GM19240 (cell line): ENCODE results near the gene ABCC9.

ENCODE experiments used
- DNase-seq: peaks from one replicate; pipeline ENCODE4 v3.0.0; 2011; ENCODE audit warnings: low spot score; ENCODE audit not compliant: insufficient read length

Gene ABCC9

DNA sequence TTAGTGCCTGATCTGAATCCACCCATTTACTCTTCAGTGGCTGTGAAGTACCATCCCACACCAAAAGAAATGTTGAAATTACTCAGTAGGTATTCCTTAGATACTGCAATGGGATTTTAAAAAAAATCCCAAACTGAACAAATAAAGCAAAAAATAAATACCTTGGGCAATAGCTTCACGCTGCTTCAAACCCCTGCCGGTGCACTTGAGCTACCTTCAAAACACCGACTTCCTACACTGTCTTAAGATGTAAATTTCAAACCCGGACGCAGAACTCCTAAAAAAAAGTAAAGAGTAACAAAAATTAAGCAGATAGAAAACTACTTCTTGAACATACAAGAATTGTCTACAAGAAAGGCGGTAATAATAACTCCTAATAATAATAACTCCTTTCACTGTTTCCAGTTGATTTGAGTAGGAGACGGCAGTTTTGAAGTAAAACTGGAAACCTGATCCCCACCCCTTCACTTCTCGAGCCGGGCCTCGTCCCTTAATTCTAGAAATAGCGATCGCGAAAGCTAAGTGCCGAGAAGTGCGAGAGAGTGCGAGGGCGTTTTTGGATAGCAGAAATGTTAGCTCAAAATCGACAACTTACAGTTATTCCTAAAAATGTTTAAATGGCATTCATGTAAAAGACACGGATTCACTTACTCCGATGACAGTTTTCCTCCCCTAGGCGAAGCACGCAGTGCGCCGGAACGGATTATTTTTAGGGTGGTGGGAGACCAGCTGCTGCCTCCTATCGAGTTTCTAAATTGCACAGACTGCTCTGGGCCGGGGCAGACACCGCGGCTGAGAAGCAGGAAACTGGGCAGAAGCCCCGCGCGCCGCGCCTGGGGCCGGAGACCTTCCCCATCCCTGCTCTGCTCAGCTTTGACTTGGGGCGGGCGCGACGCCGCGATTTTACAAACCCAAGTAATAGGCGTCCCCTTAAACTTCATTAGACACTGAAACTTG is at the start of gene ABCC9:
ABCC9 (minus strand) TSS at position 878 of the 957 bp plus-strand sequence. CDS start 4,752 bp downstream, outside the sequence.
- DNase-seq, result no peak

DNA sequence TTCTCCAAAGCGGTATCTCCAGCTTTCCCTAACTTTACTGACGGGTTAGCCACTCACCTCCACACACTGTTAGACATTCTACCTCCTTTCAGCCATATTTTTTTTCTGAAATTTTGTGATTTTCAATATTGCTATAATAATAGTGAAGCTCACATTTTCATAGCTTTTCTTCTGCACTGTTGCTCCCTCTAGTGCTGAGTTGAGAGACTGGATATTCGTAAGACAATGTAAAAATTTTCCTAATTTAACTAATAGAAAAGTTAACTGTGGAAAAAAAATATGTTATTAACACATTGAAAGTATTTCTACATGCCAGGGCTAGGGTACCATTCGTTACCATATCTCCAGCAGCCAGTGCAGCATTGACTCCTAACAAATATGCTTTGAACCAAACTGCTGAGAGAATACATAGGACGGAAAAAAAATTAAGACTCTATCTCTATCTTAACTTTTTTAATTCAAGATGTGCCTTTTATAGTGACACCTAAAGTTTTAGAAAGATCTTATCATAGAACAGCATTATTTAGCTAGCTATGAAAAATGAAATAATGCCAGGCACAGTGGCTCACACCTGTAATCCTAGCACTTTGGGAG is 48.7 kb upstream of the ABCC9 start:
- DNase-seq, result no peak

DNA sequence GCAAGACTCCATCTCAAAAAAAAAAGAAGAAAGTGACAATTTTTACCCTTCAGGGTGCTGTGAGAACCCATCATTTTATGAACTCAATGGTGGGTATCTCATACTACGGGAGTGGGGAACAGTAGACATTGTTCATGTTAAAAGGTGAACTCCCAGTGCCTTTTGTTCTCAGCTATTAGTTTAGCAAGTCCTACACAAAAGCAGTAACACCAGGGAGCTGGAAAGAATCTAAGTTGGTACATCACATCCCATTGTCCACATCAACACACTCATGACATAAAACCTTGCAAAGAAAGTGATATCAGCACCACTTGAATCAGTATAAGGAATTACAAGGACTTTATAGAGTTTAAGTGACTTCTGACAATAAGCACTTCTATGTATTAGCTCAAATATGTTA is 47.4 kb upstream of the ABCC9 start:
- DNase-seq, result no peak

DNA sequence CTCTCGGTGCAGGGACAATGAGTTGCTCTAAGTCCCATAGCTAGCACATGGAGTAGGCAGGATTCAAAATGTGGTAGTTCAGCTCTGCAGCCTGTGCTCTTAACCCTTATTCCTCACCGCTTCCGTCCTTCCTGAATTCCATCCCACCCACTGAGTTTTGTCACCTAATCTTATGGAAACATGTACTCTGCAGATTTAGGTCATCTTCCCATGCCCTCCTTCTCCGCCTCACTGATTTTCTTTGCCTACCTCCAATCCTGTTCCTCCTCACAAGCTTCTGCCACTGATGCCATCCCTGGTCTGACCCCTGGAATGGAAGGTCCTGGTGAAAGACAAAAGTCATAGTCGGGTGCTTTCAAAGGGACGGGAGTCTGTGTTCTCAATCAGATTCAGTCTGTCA is 46.5 kb upstream of the ABCC9 start:
- no peak for DNase-seq

DNA sequence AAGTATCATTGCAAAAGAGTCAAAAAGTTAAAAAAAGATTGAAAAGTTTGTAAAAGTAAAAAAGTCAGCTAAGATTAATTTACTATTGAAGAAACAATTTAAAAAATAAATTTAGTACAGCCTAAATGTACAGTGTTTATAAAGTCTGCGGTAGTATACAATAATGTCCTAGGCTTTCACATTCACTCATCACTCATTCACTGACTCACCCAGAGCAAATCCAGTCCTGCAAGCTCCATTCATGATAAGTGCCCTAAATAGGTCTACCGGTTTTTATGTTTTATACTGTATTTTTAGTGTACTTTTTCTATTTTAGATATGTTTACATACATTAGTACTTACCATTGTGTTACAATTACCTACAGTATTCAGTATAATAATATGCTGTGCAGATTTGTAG is 43.9 kb upstream of the ABCC9 start:
- no peak for DNase-seq

DNA sequence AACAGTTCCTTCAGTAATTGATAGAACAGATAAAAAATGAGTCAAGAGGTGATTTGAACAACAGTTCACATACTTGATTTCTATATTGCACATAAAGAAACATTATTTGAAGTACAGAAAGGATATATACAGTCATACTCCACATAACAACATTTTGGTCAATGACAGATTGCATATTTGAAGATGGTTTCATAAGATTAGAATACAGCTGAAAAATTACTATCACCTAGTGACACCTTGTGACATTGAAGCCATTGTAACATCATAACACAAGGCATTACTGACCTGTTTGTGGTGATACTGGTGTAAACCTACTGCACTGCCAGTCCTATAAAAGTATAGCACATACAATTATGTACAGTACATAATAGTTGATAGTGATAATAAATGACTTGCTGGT is 43.1 kb upstream of the ABCC9 start:
- DNase-seq, result no peak

DNA sequence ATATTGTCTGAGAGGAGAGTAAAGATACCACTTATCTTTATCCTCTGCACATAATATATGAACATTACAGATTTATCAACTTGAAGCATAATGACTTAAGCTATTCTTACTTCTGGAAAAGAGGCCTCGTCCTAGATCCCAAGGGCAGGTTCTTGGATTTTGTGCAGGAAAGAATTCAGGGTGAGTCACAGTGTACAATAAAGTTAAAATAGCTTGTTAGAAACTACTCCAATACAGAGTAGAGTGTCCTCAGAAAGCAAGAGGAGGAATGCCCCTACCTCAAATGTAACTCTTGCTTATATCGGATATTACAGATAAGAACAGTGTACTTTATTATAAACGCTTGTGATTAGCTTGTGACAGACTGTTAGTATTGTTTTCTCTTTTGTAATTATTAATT is 41.9 kb upstream of the ABCC9 start:
- no peak for DNase-seq

DNA sequence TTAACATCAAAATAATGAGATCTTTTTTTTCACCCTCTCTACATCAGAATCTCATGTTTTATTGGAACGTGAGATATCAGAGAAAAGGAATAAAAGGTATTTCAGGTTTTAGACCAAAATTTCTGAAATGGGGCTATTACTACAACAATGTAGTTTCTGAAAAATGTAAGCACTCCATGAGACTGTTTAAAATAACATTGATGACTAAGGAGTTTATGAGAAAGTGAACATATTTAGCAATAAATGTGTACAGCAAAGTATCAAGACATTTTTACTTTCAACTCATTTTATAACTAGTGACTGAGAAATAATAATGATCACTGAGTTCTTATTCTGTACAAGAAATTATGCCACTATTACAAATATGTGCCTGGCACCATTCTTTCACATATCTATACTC is 39.3 kb upstream of the ABCC9 start:
- no peak for DNase-seq

DNA sequence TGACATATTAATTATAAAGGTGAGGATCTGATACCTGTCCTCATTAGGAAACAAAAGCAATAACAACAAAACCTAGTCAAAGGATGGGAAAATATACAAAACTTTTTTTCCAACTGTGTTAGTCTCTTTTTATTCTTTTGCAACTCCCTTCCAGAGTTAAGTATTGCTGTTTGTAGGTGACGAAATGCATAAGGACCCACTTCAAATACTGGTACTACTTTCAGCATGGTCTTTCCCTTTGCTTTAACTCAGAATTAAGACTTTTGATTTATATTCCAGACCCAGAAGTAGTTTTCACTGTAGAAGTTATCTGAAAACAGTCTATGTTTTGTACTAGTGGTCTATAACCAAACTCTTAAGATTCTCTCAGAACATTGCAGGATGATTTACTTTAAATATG is 34.1 kb upstream of the ABCC9 start:
- DNase-seq, result no peak

DNA sequence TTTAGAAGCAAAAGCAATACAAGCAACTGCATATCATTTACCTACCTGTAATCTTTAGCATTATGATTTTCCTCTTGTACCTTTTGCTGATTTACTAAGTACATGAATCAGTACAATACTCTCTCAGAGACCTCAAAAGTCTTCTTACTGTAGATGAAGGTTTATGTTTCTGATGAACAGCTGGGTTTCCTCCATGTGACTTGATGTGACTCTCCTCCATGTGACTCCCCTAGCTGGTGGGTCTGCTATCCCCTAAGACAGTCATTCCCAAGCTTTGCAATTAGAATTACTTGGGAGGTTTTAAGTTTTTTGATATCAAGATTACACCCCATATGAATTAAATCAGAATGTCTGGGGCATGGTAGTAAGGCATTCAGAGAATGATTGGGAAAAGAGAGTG is 32.0 kb upstream of the ABCC9 start:
- DNase-seq, result no peak

DNA sequence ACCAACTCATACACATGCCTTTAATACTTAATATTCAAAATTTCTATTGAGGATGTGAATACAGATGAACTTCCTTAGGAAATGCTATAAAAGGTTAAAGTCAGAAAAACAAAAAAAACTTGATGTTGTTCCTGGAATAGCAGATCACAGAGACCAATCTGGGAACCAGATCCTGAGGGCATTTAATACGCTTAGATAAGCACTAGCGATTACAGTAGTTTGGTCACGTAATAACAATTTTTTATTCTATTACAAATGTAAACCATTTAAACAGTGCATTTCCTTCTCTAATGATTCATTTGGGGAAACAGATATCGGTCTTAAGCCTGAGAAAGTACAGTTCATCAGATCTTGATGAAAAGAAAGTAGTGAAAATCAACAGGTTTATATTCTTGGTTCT is 30.8 kb upstream of the ABCC9 start:
- DNase-seq, result no peak

DNA sequence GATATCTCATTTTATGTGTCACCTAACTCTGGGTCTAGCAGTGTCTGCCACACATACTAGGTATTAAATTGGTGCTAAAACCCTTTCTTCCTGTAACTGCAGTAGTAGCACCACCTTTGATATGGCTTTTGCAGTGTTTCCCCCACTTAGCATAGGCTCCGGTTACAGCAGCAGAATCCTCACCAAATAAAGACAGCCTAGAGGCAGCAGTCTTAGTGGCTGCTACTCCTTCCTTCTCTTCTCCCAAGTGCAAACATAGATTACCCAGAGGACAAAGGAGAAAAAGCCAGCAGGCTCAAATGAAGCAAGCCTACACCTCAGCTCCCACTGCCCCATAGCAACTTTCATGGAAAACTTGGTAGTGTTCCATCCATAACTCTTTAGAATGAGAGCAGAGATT is 30.1 kb upstream of the ABCC9 start:
- DNase-seq, result no peak

DNA sequence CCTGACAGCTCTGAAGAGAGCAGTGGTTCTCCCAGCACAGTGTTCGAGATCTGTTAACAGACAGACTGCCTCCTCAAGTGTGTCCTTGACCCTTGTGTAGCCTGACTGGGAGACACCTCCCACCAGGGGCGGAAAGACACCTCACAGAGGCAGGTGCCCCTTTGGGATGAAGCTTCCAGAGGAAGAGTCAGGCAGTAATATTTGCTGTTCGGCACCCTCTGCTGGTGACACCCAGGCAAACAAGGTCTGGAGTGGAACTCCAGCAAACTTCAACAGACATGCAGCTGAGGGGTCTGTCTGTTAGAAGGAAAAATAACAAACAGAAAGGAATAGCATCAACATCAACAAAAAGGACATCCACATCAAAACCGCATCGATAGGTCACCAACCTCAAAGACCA is 21.6 kb upstream of the ABCC9 start:
- no peak for DNase-seq

DNA sequence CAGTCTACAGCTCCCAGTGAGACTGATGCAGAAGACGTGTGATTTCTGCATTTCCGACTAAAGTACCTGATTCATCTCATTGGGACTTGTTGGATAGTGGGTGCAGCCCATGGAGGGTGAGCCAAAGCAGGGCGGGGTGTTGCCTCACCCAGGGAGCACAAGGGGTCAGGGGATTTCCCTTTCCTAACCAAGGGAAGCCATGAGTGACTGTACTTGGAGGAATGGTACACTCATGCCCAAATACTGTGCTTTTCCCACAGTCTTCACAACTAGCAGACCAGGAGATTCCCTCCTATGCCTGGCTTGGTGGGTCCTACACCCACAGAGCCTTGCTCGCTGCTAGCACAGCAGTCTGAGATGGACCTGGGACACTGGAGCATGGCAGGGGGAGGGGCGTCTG is 21.0 kb upstream of the ABCC9 start:
- no peak for DNase-seq

DNA sequence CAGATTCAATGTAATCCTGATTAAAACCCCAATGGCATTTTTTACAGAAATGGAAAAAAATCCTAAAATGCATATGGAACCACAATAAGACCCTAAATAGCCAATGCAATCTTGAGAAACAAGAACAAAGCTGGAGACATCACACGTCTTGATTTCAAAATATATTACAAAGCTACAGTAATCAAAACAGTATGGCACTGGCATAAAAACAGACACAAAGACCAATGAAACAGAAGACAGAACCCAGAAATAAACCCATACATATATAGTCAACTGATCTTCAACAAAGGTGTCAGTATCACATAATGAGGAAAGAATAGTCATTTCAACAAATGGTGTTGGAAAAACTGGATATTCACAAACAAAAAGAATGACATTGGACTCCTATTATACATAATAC is 9.4 kb upstream of the ABCC9 start:
- DNase-seq, result no peak

DNA sequence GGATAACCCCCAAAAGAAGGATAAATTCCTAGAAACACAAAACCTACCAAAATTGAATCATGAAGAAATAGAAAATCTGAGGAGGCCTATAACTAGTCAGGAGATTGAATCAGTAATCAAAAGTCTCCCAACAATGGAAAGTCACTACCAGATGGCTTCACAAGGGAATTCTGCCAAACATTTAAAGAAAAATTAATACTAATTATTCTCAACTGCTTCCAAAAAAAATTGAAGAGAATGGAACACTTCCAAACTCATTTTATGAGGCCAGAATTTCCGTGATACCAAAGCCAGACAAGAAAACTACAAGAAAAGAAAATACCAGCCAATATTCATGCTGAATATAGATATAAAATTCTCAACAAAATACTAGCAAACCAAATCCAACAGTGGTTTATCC is 7.8 kb upstream of the ABCC9 start:
- no peak for DNase-seq

DNA sequence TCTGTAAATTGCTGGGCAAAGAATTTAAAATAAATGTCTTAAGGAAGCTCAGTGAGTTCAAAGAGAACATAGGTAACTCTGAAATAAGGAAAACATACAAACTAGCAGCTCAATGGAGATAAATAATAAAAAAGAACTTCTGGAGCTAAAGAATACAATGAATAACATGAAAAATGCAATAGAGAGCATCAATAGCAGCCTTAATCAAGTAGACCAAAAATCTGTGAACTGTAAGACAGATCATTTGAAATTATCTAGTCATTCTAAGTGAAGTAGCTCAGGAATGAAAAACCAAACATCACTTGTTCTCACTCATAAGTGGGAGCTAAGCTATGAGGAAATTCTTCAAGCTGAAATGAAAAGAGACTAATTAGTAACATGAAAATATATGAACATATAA is 5.8 kb upstream of the ABCC9 start:
- no peak for DNase-seq

DNA sequence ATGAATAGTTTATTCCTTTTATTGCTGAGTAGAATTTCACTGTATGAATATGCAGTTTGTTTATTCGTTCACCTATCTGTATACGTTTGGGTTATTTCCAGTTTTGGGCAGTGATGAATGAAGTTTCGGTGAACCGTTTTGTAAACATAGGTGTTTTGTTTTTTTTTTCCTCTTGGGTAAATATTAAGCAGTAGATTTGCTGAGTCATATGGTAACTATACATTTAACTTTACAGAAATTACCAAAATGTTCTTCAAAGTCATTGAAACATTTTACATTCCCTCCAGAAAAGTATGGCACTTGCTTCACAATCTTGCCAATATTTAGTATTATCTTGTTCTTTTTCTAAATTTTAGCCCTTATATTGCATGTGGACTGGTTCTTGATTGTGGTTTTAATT is 3.8 kb upstream of the ABCC9 start:
- no peak for DNase-seq

DNA sequence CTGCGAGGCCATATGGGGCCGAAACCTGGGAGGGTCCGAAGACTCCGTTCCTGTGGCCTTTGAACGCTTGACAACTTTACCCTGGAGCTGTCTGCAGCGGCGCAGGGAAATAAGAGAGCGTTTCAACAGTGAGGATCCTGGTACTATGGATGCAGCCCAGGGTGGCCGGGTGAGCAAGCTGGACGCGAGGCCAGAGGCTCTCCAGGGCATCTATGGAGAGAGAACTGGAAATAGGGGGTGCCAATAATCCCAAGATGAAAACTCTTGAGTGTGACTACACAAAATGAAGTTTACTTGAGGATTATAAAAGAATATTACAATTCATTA is 1.1 kb upstream of the ABCC9 start:
- no peak for DNase-seq

DNA sequence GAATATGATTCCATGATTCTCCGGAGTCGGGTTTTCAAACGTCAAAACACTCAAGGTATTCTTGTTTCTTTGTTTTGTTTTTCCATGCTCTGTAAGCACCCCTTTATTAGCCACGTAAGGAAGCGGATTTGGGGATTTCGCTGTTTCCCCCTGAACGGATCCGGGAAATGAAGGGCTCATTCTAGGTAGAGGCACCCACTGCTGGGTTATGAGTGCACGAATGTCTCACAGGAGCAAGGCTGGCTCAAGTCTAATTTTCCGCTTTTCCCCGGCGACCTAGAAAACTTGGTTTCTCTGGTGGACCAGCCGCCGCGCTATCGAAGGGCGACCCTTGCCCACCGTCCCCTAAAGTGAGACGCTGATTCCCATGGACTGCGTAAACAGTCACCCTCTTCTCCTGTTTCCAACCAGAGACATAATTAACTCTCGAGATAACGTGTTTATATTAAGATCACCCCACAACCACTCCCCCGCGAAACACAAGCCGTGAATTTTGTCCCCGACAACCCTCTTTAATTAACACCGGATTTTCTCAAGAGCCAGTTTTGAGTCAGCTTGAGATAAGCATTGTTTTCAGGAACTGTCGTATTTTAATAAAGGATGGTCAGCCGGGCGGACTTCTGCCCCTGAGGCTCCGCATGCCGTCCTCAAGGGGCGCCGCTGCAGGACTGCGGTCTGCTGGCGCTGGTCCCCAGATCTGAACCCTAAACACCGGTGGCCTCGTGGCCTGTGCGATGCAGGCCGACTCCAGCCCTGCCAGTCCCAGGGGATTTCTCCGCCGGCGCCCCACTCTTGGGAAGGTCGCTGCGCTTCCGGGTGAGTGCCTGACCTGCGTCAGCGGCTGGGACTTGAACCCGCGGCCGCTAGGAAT is 515 bp upstream of the ABCC9 start:
- no peak for DNase-seq

DNA sequence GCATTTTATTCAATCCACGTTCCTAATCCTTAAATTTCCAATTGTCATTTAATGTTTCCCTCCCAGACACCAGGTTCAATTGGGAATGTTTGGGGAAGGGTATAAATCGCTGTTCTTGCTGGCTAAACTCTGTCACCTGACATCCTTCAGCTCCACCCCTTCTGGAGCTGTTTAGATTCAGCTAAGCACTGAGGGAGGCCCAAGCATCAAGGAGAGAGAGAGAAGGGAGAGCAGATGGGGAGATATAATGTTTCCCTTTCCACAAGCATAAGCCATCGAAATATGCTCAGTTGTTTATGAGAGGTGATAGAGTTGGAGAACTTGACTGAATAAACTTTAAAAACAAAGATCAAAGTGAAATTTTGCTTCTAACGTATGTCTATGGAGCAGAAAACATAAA is 1.8 kb downstream of the ABCC9 start:
- DNase-seq, result no peak

DNA sequence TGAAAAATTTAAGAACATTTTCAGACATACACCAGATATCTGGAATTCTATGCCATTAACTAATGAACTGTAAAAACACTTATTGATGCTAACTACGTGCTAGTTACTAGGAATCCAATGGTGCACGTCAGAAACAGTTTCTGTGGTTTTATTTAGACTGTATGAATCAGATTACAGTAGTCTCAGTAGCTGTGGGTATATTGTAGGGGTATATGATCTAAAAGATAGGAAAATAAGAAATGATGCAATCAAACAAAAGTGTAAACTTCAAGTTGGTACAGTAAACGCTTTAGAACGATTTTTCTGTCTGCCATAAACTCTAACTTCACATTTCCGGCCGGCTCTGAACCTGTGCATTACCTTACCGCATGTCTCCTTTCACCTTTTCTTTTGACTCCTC is 2.3 kb downstream of the ABCC9 start:
- DNase-seq, result no peak
